ENCODE data around the gene FERMT3.
A peak's percentile ranks its signal among the peaks of the same experiment; 100 is the strongest.

FERMT3 gene

DNA sequence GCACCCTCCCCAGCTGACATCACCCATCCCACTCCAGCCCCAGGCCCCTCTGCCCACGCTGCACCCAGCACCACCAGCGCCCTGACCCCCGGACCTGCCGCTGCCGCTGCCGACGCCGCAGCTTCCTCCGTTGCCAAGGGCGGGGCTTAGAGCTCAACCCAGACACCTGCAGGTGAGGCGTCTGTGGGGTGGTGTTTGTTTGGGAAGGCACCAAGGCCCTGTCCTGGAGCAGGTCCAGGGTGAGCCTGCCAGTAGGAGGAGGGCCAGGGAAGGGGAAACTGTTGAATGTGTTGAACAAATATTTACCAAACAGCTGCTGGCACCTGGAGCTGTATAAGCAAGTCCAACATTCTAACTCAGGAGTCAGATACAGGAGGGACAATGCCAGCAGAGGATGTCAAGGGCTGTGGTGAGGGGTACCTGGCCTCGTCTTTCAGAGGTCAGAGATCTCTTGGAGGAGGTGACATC lies 31.0 kb downstream of the FERMT3 start:
- no peak for ATAC-seq

DNA sequence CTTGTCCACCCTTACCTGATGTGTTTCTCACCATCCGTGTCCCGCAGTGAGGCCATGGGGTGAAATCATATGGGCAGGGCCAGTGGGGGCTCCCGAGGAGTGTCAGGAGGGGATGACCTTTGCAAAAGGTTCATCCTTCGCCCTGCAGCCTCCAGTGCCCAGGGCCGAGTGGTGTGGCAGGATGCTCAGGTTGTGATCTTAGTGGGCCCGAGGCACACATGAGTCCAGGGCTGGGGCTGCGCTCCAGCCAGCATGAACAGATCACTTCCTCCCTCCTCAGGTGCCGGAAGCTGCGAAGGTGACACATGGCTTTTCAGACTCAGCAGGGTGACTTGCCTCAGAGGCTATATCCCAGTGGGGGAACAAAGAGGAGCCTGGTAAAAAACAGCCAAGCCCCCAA lies 31.6 kb downstream of the FERMT3 start:
- no peak for ATAC-seq

DNA sequence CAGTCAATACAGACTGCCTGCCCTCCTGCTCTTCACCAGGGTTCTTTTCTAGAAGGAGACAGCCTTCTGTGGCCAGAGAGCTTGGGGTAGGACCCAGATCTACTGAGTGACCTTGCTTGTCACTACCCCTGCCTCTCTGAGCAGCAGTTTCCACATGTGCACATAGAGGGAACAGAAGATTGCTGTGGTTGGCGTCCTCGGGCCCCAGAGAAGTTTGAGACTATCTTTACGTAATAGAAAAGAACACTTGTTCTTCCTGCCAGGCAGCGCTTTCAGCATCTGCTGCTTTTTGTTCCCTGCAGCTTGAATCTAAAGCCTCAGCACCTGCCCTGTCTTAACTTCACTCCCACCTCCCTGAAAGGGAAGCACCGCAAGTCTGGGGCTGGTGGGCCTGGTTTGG lies 32.5 kb downstream of the FERMT3 start:
- ATAC-seq = no peak

DNA sequence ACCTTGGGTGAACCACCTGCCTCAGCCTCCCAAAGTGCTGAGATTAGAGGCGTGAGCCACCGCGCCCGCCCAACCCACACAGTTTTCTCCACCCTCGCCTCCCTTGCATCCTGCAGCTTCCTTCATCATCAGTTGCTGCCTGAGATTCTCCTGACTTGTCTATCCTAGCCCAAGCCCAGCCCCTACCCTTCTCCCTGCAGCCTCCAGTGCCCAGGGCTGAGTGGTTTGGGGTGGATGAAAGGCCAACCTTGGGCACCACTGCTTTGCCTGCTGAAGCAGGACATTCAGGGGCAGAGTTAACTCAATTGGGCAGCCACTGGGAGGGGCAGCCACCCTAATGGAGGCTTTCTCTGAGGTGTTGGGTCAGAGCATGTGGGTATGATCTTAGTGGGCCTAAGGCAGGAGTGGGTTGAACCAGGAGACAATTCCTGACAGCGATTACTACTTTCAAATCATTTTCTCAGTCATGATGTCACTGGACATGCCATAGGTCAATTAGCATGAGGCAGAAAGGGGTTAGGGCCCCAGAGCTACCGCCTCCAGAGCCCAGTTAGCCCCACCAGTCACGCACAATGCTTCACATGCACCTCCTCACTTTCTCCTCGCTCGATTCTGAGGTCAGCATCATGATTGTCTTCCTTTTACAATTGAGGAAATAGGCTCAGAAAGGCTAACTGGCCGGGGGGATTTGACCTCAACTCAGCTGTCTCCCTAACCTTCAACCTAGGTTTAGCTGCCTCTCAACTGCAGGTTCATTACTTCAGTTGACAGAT lies 33.3 kb downstream of the FERMT3 start:
- no peak for ATAC-seq

DNA sequence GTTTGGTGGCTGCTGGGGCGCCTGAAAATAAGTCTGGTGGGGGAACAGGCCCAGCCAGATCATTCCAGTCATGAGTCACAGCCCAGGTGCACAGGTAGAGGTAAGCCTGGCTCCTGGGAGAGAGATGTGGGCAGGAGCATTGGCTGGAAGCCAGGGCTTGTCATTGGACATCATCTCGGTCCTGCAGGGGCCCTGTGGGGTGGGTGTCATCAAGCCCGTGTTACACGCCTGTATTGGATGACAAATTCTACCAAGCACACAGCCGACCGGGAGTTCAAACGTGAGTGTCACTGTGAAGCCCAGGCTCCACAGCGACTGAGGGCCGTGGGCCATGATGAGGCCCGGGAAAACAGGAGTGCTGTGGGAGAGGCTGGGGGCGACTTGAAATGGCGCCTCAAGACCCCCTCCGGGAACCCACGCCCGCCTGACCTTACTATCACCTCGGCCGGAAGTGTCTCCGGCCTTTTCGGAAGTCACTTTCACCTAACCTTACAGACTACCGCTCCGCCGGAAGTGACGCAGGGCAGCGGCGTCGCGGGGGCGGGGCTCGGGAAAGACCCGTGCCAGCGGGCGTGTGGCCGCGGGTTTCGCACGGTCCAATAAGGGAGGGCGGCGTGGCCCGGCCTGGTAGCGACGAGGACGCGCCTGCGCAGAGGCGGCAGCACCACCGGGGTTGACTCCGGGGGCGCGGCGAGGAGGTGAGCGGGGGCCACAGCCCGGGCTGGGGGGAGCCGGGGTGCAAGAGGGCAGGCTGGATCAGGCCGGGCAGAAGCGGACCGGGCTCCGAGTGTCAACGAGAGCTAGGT lies 34.1 kb downstream of the FERMT3 start, which contains the start of gene FKBP2:
TSS of gene FKBP2 (plus strand) at position 661 of the 806 bp plus-strand sequence. CDS start 1,293 bp downstream, outside the sequence.
- peak; percentile 58 to 68 for ATAC-seq

DNA sequence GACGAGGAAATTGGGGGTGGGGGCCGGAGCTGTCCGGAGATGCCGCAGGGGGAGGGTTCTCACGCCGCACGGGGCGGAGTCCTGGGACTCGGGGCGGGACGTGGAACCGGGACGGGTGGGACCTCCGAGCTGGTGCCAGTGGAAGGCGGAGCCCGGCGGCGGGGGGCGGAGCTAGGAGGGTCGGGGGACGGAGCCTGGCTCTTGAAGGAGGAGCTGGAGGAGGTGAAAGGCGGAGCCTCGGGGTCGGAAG lies 34.6 kb downstream of the FERMT3 start:
- peak; percentile 74 for ATAC-seq

DNA sequence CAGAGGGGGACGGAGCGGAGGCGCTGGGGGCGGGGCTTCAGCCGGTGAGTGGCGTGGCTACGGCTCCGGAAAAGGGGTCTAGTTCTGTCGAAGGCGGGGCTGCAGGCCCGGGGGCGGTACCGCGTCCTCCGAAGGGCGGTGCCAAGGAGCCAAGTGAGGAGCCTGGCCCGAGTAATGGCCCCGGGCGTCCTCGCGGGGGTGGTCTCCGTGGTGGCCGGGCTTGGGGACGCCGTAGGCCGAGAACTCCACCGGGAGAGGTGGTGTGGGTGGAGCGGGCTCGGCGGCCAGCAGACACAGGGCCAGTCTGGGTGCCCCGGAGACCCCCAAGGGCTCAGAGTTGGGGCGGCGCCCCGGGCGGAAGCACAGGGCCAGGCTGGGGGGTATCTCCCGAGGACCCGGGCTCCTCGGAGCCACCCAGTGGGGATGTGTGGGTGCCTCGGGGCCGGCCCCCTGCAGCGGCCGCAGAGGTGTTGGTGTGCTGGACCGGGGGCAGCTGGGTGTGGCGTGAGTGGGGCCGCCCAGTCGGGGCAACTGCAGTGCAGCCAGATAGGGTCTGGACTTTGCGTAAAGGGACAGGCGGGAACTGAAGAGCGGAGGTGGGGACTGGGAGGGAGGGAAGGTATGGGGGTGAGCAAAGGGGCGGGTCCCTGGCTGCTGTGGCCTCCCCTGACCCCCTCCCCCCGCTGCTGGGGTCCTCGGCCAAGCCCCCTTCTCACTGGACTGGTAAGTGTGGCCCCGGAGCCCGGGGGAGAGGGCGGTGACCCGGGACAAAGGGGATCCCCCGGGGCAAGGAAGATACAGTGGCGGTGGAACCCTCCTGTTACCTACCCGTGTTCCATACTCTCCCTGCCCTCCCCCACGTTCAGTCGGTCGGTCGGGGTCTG lies 35.2 kb downstream of the FERMT3 start:
- ATAC-seq = peak in 1 of 2 donors; percentile 71

DNA sequence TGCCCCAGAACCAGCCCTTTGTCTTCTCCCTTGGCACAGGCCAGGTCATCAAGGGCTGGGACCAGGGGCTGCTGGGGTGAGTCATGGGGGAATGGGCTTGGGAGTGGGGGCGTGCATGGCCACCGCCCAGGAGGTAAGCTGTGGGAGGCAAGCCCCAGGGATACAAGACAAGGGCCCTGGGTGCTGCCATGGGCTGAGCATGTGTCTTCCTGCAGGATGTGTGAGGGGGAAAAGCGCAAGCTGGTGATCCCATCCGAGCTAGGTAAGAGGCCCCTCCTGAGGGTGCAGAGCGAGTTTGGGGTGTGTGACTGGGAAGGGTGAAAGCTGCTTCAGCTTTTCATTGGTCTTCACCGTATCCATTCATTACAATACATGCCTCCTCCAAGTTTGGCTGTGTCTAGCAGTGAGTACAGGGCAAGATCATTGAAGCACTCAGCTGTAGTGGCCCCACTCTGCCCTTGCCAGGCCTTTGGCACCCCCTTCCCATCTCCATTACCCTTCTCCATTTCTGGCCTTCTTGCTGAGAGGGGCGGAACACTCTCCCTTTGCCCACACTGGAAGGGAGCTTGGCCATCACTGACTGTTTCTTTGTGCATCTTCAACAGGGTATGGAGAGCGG lies 36.8 kb downstream of the FERMT3 start:
- ATAC-seq = no peak

DNA sequence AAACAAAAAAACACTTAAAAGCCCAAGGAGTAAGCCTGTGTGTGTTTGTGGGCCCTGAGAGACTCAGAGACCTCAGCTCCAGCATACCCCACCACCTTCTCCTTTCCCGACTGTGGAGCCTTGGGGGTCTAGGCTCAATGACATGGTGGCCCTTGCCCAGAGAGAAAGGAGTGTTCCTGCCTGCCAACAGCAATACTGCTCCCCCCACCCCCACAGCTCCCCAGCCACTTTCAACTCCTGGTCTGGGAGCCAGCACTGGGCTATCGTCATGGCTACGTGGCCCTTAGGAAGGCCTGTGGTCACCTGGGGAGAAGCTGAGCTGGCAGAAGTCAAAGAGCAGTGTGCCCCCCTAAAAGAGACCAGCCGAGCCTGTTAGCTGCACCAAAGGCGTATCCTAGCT lies 37.6 kb downstream of the FERMT3 start:
- no peak for ATAC-seq

DNA sequence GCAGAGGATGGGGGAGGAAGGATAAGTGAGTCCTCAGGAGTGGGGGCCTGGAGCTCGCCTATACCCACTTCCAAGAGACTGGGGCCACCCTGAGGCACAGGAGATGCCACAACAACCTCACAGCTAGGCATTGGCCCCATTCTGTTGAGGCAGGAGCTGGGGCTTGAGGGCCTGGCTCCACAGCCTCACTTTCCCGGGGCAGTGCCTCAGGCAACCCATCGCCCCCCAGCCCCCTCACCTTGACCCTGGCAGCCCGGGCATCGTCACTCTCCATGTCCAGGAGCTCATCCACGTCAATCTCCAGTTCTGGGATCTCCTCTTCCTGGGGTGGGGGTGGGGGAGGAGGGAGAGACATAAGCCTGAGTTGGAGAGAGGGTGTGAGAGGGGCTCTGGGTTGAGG lies 38.4 kb downstream of the FERMT3 start:
- no peak for ATAC-seq

DNA sequence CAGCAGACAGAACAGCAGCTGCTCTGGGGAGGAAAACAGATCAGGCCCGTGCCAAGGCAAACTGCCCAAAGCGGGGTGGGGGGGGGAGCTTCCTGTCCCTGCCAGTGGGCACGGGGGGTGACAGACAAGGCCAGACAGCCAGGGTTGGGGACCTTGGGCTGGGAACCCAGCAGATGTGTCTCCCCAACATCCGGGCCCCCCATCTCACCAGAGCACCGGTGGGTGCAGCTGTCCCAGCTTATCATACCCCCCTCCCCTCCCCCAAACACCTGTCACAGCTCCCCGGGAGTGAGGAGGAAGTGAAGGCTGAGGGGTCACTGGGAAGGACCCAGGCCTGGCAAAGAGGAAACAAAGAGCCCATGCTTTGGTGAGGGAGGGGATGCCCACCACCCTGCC lies 38.9 kb downstream of the FERMT3 start:
- no peak for ATAC-seq

DNA sequence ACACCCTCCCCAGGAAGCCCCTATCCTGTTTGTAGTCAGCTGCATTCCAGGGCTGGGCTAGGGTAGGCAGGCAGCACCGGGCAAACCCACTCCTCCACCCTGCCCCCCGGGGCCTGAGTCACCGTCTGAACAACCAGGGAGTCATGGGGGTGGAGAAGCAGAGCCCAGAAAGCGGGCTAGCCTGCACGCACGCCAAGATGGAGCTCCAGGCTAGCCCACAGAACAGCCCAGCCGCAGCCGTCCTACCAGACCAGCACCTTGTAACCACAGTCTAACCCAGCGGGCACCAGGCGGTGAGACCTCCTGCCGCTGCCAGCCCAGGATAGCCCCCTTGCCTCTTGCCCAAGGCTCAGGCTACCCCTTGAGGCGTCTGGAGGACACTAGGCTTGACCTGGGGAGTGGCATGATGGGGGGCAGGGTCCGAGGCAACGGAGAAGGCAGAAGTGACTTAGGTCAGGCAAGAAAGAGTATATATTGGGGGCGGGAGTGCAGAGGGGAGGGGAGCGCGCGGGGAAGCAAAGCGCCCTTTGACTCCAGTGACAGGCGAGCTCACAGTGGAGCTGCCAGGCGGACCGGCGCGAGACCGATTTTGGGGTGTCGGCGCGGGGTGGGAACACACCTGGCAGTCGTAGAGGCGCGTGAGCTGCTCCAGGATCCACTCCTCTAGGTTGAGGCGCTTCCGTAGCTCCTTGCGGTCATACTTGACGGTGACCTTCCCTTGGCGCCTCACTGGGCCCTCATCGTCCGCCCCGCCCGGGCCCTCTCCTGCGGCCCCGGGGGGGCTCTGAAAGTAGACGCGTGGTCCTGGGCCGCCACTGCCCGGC lies 39.5 kb downstream of the FERMT3 start:
- ATAC-seq = peak; percentile 25 to 34

DNA sequence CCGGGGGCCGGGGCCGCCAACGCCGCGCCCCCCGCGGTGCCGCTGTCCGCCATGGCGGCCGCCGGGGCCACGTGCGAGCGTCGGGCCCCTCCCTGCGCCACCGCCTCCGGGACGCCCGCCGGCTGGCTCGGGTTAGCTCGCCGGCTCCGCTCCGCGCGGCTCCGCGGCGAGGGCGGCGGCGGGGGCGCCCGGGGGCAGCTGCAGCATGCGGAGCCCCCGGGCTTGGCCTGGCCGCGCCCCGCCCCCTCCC lies 40.0 kb downstream of the FERMT3 start:
- ATAC-seq = peak; percentile 11 to 14

DNA sequence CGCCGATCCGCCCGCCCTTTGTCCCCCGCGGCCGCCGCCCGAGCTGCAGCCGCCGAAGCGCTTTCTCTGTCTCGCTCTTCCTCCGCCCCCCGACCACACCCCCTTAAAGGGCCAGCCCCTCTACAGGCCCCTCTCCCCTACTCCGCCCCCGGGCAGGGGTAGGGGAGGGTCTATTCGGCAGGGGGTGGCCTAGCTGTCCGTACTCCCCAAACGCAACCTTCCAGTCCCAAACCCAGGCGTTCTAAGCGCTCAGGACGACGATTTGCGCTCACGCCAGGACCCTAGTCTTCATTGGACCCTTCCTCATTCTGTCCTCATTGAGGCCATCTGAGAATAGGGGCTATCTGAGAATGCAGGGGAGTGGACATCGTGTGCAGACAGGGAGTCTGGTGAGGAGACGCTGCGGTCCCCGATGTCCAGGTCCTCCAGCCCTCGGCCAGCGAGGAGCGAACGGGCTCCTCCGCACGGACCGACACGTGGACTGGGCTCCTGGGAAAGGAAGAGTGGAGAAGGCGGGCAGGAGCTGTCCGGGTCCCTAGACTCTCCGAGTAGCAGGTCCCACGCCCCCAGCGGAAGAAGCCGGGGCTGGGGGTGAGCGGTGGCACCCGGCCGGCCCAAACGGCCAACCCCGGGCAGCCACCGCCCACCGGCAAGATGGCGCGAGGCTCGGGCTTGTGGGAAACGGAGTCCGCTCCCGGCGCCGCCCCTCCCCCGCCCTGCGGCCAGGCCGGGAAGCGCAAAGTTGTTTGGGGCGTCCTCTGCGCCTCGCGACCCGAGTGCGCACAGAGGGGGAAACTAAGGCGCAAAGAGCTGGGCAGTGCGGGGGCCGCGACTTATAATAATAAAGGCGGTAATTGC lies 40.6 kb downstream of the FERMT3 start, which contains the start of gene PPP1R14B:
TSS of gene PPP1R14B (minus strand) at position 73 of the 858 bp plus-strand sequence. CDS start 270 bp downstream, outside the sequence.
- peak; percentile 63 to 66 for ATAC-seq

DNA sequence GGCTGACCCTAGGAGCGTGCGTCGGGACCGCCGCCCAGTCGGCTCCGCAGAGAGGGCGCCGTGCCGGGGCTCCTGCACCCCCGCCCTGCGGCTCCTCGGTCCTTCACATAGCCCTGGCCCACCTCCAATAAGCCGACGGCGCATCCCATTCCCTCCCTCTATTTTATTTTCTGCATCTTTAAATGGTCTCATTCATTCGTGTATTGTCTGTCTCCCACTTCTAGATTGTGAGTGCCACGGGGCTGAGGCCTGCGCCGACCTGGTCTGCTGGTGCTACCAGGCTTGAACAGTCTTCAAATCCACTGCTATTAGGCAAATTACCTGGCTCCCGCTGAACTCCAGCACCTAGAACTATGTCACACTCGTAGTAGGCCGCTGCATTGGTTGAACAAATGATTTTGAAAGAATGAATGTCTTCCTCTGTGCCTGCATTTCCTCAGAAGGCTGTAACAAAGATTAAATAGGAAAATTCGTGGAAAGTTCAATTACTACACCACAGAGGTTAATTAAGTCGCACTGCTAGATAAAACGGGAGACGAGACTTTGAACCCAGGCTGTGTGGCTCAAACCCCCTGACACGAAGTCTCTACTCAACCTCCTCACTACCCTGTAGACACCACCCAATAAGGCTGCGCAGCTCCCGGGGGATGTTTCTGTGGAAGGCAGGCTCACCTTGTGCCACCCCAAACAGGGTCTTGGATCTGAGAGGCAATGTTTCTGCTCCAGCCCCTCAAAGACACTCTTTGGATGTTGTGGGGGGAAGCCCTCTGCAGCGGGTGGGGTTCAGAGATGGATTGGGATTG lies 41.4 kb downstream of the FERMT3 start:
- ATAC-seq = no peak

DNA sequence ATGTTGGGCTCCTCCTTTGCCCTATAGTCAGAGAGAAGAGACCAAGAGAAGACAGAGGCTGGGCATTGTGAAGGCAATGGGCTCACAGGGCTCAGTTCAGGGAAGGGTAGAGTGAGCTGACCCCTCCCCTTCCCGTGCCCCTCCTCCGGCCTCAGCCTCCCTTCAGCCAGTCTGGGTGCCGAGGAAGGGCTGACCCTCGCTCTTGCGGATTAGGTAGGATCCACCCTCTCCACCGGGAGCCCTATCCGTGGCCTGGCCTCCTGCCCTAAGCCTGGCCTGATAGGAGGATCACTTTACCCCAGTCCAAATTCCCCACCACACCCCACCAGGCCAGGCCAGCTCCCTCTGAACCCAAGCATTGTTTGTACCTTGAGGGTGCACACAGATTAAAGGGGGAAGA lies 42.1 kb downstream of the FERMT3 start:
- no peak for ATAC-seq

DNA sequence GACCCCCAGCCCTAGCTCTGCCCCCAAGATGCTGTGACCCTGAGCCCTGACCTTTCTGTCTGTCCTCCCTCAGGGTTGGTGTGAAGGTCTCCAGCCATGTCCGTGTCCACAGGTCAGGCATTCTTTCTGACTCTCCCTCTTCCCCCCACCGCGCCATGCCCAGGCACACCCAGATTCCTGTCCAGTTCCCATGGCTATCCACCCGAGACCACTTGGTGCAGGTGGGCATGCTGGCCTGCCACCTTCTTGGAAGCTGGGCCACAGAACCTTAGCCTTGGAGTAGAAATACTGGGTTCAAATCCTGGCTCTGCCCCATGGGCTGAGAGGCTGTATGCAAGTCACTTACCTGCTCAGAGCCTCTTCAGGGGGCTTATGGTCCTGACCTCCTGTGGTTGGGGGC lies 42.5 kb downstream of the FERMT3 start:
- no peak for ATAC-seq

DNA sequence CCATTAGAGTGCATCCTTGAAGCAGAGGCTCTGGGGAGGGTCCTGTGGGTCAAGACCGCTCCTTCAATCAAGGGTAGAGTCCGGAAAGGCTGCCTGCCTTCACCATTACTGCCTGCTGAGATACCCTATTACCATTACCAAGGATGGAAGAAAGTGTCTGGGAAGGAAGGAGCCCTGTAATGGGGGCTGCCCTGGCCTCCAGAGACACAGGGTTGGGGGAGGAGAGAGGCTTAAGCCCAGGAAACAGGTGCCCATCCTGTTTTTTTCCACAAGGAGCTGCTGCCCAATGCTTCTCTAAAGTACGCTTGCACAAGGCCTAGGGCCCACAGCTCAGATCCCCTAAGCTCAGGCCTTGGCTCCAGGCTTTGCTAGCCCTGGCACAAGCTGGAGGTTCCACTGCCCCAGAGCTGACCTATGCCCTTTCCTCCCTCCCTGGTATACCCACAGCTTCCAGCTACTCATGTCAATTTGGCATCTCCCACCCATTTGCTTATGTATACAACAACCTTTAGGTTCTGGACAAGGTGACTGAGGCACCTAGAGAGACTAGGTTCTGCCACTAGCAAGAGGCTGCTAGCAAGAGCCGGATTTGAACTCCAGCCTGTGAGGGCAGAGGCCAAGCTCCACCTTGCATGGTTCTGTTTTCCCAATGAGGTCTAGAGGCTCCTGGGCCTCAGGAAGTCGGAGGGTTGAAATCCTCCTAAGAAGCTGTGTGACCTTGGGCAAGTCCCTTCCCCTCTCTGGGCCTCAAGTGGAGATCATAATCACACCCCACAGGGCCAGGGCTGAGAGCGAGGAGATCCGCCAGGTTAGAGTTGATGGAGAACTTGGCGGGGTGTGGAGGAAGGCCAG lies 43.3 kb downstream of the FERMT3 start:
- ATAC-seq = no peak

DNA sequence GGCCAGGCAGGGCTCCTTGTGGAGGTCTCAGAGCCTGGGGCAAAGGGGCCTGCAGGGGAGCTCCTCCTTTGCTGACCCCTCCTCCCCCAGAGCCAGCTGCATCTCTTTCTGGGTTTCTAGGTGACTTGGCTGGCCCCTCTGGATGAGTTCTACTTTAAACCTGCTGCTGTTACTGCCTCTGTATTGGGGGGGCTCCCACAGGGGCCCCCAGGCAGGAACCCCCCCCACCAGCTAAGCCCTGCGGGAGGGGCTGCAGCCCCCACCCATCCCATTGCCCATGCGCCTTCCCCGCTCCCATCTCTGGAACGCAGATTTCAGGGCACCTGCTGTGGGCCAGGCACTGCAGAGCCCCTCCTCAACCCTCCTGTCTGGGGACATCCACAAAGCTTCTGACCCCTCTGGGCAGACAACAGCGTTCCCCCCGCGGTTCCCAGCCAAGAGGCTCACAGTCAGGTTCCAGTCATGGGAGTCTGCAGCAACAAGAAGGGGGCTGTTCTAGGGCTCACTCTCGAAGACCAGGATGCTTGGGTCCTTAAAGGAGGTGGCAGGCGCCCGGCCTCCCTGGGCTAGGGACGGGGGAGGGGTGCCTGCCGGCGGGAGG lies 44.0 kb downstream of the FERMT3 start:
- ATAC-seq = no peak
